Sigmoid colon (tissue), 4 donors: Measurements from ENCODE around the gene BPI.

ENCODE experiments used
- CTCF ChIP-seq, 4 experiments: fragments of 450-650 bp in 3 of 4; fragments of 200-600 bp in 1 of 4; IDR thresholded peaks; one replicate each; pipeline ENCODE4 v1.5.1; 2016 to 2019; ENCODE audit warnings: antibody characterized with exemption in 4 of 4, mild to moderate bottlenecking in 3 of 4, moderate library complexity in 2 of 4
- EP300 ChIP-seq, 4 donors: sonication (generic); formaldehyde crosslinking; IDR thresholded peaks; one replicate each; pipeline ENCODE4 v1.6.1; 2017; ENCODE audit warnings: antibody characterized with exemption in 4 of 4
- POLR2A ChIP-seq, 2 donors: fragments of 450-650 bp; IDR thresholded peaks; one replicate each; pipeline ENCODE4 v1.6.1; 2016; ENCODE audit warnings: antibody characterized with exemption in 2 of 2, mild to moderate bottlenecking in 2 of 2, moderate library complexity in 2 of 2
- POLR2AphosphoS5 ChIP-seq, 4 donors: sonication (generic); formaldehyde crosslinking; IDR thresholded peaks; one replicate each; pipeline ENCODE4 v1.6.1; 2017; ENCODE audit warnings: antibody characterized with exemption in 4 of 4

GRCh38 chr20:38298768-38299288, 5.1 kb upstream of the BPI start:
- TF ChIP-seq POLR2AphosphoS5 (IDR thresholded peaks at IDR 0.05) (peak; percentile 42 to 77 (median 60)), CTCF (IDR thresholded peaks at IDR 0.05) (no peak), POLR2A (IDR thresholded peaks at IDR 0.05) (no peak), EP300 (IDR thresholded peaks at IDR 0.05) (peak in 1 of 4 donors; percentile 13)
